ENCODE data around the gene STRA6.
A peak's percentile ranks its signal among the peaks of the same experiment; 100 is the strongest.

STRA6 gene

DNA sequence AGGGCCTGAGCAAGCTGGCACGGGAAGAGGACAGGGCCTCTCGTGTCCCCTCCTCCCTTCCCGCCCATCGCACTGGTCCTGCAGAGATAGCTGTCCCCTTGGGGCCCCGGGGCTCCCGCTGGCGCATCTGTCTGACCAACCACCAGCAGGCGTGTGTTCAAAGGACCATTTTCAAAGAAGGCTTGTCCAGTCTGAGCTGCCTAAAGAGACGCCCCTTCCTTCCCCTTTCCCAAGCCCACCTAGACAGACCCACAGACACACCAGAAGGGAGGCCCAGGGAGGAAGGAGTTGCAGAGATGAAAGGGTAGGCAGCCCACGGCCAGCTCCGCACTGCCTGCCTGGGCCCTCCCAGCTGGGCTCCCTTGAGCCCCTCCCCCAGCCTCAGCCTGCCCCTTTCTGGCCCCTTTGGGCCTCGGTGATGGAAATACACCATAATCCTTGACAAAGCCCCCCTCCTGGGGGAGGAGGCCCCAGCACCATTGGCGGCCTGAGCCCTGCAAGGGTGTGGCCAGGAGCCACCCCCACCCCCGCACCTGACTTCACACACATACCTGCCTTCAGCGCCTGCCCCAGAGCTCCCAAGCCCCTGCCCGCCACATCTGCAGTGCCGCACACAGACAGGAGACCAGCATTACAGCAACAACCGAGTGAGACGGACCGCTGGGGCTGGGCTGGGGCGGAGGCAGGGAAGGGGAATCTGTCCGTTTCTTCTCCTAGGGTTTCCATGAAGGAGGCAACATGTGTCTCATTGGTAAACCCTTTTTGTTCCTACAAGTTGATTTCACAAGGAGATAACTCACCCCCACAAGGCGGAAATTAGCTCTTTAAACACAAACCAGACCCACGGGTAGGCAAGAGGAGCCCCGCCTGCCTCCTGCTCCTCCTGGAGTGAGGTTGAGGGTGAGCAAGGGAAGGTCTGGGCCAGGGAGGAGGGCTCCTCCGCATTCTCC, at the start of gene STRA6:
Gene STRA6, minus strand, starts transcription at position 336 of the 950 bp plus-strand sequence. CDS start 520 bp downstream, outside the sequence.
- no peak for DNase-seq

GRCh38 chr15:74252291-74252690, 49.7 kb upstream of the STRA6 start:
- no peak for DNase-seq

GRCh38 chr15:74251131-74251811, 48.7 kb upstream of the STRA6 start:
- no peak for DNase-seq

- DNase-seq = no peak
These were observed 47.7 kb upstream of the STRA6 start for GRCh38 chr15:74250266-74250665.

- DNase-seq = peak; percentile 10
These were observed 42.9 kb upstream of the STRA6 start for GRCh38 chr15:74245342-74245931.

DNA sequence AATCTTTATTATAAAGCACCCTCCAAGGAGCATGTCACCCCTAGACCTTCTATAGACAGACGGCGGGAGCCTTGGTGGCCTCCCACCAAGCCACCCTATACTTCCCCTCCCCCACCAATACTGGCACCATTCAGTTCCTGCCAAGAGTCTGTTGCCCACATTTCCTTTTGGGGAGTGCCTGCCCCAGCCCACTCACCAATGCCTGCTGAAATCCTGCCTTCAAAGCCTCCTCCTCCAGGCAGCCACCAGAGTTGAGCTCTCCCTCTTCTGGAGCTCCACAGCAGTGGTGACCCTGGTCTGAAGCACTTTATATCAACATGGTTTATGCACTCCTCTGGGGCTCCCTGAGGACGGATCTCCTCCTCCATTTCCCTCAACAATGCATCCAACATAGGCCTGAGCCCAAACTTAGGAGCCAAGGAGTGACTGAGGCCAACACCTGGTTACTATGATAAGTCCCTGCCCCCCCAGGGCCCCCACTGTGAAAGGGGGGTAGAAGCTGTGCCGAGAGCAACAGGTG, 42.3 kb upstream of the STRA6 start:
- DNase-seq = no peak

GRCh38 chr15:74243431-74243830, 40.8 kb upstream of the STRA6 start:
- no peak for DNase-seq

DNA sequence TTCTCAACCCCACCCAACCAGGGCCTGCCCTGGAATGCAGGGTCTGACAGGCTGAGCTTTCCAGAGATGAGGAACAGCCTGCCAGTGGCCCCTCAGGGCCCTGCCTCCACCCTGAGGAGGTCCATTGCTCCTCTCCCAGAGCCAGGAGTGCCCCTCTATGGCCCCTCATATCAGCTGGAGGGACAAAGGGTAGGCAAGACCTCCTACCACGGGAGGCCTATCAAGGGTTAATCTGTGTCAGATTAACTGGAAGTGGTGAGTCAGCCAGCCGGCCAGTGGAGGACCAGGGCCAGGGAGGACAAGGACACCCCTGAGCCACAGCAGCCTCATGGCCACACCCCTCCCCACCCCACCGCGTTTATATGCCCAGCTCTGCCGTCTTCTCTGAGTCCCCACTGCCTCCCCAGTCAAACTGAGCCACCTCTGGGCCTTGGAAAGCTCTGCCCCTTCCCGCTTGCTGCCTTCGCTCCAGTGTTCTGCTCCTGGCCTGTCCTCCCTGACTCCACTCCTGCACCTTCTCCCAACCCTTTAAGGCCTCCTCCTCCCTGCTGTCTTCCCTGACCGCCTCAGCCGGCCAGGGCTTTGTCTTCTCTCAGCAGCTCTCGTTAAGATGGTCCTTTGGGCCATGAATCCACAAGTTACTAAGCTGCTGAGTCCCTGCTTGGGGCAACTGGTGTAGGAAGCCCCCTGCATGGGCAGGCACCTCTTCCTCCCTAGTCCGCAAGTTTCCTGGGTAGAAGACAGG, 40.0 kb upstream of the STRA6 start:
- DNase-seq = no peak

DNA sequence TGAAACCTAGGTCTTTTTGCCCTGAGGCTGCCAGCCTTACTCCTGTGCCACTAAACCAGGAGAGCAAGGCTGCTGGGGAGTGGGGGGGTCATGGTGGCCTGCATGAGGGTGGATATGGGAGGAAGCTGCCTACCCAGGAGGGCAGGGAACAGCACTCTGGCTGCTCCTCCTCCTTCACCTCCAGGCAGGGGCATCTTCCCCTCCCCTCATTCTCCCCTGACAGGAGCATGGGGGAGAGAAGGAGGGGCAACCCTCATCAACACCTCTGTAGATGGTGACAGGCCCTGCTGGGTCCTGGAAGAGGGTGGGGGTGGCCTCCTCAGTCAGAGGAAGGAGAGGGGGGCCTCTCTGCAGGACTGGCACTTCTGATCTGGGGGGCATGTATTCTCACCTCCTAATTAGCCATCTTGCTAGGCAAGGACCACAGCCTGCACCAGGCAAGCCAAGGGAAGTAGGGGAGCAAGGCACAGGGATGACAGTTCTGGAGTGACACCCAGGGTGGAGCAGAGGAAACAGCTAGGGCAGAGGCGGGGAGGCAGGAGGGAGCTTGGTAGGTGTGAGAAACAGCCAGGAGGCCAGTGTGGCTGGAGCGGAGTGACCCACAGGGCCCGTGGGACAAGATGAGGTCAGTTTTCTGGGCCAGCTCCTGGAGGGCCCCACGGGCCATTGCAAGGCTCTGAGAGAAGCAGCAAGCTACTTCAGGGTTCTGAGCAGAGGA, 38.5 kb upstream of the STRA6 start:
- no peak for DNase-seq

DNA sequence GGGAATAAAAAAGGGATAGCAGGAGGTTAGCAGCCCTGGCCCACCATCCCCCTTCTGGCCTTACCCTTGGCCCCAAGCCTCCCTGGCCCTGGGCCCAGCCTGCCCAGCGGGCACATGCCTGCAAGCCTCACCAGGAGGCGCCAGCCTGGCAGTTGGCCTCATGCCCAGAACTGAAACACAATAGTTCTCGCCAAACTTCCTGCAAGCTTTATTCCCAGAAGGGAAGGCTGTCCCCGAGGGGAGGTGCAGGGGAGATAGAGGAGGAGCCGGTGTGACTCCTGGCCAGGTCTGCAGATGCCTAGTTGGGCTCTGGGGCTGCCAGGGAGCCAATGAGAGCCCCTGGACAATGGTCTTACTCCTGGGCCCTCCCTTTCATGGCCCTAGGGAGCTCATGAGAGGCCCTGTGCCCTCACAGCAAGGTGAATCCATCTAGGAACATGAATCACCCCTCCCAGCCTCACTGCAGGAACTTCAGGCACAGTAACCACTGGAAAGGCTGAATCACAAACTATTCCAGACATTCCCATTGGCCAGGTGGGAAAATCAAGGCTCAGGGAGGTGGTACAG, 37.5 kb upstream of the STRA6 start:
- DNase-seq = no peak

DNA sequence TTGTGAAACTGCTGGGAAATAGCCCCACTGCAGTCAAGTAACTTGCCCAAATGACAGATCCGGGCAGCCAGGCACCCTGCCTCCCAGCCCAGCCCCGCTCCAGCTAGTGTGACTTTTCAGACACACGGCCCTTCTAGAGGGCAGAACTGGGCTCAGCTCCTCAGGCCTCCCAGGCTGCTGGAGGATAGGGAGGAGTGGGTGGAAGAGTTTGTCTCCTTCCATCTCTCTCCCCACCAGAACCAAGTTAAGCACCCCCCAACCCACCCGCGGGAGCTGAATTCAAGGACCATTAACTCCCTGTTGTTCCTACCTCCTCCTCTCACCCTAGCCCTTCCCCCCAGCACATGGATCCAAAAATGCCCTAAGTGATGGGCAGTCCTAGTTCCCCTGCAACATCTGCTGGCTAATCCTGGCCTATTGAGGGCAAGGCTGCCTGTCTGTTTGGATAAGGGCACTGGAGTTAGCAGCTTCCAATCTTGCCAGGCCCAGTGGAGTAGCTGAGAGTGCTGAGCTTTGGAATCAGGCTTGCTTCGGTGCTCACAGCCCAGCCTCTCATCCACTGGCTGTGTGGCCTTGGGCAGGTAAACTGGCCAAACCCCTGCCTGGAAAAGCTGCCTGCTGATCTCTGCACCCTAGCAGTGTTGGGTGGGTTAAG, 36.6 kb upstream of the STRA6 start:
- DNase-seq = no peak

DNA sequence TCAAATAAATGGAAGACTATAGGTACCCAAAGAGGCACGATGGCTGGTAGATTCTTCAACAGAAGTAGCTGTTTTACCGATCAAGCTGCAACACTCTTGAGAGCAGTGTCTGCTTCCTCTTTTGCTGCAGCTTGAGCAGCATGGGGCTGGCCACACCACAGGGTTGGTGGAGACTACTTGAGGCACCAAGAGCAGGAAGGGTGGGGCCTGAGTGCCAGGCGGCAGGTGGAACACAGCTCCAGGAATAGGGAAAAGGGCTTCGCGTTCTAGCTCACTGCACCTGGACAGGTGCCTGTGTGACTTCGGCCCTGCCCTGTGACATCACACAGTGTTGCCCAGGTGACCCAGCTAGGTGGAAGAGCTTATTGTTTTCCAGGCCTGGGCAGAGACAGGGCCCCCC, 33.4 kb upstream of the STRA6 start, which contains the start of gene CCDC33:
Gene CCDC33, plus strand, starts transcription at position 365 of the 400 bp plus-strand sequence. CDS start 394 bp downstream, outside the sequence.
- no peak for DNase-seq

DNA sequence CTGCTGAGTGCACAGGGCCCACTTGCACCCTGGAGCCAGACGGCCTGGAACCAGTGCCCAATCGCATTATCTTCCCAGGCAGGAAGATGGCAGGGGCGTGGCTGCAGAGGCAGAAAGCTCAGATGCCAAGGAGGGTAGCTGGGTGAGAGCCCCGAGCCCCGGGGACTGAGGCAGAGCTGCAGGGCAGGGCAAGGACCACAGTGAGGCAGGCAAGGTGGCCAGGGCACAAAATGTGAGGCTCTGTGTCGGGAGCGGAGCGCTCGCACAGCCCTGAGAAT, 31.9 kb upstream of the STRA6 start:
- no peak for DNase-seq

DNA sequence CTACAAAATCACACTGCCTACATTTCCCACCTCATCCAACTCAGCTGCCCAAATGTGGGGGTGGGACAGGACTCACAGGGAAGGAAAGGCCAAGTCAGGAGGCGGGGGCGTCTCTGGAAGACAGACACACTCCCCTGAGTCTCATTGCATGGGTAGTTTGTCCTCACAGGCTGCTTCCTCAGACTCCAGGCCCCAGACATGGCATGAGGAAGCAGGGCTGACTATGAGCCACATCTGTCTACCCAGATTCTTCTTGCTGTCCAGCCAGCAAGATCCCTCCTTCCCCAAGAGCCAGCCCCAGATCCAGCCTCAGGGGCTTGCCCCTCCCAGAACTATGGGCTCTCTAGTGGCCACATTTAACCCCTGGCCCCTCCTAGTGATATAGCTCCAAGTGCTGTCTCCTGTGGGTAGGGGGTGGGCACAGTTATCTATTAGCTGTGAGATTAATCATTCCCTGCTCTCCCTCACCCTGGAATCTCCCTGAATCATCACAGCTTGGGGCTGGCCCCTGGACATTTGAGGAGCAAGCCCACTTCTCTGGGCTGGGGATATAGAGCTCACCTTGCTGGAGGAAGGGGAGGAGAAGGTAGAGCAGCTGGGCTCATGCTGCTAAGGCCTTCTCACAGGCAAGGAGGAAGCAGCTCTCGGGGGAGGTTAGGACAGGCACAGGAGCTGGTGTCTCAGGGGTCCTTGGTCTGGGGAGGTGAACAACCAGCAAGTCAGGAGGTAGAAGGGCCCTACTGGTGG, 31.4 kb upstream of the STRA6 start:
- no peak for DNase-seq

GRCh38 chr15:74233373-74233772, 30.8 kb upstream of the STRA6 start:
- DNase-seq = no peak

GRCh38 chr15:74231475-74231874, 28.9 kb upstream of the STRA6 start:
- no peak for DNase-seq

DNA sequence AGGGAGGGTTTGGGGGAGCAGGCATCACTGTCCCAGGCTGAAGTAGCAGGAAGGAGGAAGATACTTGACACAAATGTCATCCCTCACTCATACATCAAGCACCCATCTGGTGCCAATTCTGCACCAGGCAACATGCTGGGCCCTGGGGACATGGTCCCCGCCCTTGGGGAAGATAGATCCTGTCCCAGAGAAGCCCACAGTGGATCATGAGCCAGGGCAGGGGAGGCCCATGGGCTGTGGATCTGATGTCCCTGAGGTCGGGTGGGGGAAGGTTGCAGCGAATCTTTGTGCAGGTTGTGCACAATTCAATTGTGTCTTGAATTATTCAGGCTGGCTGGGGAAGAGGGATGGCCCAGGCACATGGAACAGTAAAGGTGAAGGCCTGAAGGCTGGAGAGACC, 27.1 kb upstream of the STRA6 start:
- no peak for DNase-seq

GRCh38 chr15:74228723-74229081, 26.1 kb upstream of the STRA6 start:
- DNase-seq = no peak

GRCh38 chr15:74227968-74228722, 25.6 kb upstream of the STRA6 start:
- DNase-seq = no peak

Data from stimulated activated CD4-positive, alpha-beta T cell treated with anti-CD3 and anti-CD28 coated beads, Interleukin-4, amount 100 ng/mL, for 1 hour (primary cell).